Tibial nerve (tissue), 4 donors: Measurements from ENCODE around the gene NBEA.

Experiments used
- EP300 ChIP-seq, 2 donors: sonication (generic); formaldehyde crosslinking; IDR thresholded peaks; one replicate each; pipeline ENCODE4 v1.6.1; 2017; ENCODE audit warnings: antibody characterized with exemption in 2 of 2, mild to moderate bottlenecking in 1 of 2
- POLR2A ChIP-seq, 2 donors: fragments of 450-650 bp; IDR thresholded peaks; one replicate each; pipeline ENCODE4 v1.6.1; 2017; ENCODE audit warnings: antibody characterized with exemption in 2 of 2, mild to moderate bottlenecking in 2 of 2, moderate library complexity in 2 of 2
- TF ChIP-seq, protein P1 (sequence below), 5 experiments: fragments of 200-600 bp in 3 of 5; fragments of 450-650 bp in 2 of 5; sonication (generic) in 3 of 5; IDR thresholded peaks; one replicate each; pipeline ENCODE4 v1.5.1; 2016 to 2019; ENCODE audit warnings: antibody characterized with exemption in 5 of 5, mild to moderate bottlenecking in 3 of 5, moderate library complexity in 2 of 5

DNA sequence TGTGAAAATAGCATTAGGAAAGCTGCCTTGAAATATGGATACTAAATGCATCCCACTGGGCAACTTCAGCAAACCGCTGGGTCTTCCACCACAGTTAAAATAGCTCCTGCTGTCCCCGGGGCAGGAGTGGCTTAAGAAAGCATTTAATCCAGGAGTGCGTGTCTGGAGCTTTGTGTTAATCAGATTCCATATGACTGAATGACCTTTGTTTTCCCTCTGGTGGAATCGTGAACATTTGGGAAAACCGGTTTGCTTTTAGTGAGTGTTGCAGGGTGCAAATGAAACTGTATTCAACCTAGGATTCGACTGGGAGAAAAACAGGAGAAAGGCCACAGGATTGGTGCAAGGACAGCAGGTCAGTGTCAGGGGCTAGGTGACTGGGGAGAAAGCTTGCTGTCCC lies 772.1 kb downstream of the NBEA start:
- no peak for TF ChIP-seq POLR2A (IDR thresholded peaks at IDR 0.05)
- TF ChIP-seq, protein P1, sequence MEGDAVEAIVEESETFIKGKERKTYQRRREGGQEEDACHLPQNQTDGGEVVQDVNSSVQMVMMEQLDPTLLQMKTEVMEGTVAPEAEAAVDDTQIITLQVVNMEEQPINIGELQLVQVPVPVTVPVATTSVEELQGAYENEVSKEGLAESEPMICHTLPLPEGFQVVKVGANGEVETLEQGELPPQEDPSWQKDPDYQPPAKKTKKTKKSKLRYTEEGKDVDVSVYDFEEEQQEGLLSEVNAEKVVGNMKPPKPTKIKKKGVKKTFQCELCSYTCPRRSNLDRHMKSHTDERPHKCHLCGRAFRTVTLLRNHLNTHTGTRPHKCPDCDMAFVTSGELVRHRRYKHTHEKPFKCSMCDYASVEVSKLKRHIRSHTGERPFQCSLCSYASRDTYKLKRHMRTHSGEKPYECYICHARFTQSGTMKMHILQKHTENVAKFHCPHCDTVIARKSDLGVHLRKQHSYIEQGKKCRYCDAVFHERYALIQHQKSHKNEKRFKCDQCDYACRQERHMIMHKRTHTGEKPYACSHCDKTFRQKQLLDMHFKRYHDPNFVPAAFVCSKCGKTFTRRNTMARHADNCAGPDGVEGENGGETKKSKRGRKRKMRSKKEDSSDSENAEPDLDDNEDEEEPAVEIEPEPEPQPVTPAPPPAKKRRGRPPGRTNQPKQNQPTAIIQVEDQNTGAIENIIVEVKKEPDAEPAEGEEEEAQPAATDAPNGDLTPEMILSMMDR (IDR thresholded peaks at IDR 0.05): no peak
- no peak for TF ChIP-seq EP300 (IDR thresholded peaks at IDR 0.05)
